Measurements from ENCODE around the gene DEK. TPM values are rescaled to one million over a fixed set of nuclear protein-coding genes. Genes with fewer than 3 reads are reported as not detected.
A peak's percentile ranks its signal among the peaks of the same experiment; 100 is the strongest.

The DEK gene
- total and polyA plus RNA-seq, 2 of the 13 experiments (the other 11 are each of a cell fraction or from before 2014, with no cell fraction given) = 53.2 to 276 TPM

DNA sequence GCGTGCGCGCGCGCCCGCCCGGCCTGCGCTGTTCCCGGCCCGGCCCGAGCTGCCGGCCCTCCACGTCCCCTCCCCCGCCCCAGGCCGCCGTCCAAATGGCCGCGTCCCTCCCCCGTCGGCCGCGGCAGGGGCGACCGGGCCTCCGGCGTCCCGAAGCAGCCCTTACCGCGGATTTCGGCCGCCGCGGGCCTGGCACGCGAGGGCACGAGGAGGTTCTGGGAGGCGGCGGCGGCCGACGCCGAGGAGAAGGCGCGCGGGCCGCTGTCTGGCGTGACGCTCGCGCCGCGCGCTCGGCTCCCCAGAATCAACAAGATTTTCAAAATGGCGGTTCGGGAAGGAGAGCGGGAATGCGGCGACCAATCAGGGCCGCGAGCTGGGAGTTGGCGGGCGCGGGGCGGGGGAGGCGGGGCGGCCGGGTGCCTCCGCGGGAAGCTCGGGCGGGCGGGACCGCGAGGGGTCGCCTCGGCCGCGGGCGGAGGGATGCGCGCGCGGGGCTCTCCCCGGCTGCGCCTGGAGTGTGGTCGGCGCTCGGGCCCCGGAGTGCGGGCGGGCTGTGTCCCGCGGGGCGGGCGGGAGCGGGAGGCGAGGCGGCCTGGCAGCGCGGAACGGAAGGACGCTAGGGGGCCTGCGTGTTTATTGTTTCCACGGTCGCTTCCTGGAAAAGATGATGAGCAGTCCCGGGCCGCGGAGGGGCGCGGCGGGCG is at the start of gene DEK (continued):
- TF ChIP-seq, protein P1, sequence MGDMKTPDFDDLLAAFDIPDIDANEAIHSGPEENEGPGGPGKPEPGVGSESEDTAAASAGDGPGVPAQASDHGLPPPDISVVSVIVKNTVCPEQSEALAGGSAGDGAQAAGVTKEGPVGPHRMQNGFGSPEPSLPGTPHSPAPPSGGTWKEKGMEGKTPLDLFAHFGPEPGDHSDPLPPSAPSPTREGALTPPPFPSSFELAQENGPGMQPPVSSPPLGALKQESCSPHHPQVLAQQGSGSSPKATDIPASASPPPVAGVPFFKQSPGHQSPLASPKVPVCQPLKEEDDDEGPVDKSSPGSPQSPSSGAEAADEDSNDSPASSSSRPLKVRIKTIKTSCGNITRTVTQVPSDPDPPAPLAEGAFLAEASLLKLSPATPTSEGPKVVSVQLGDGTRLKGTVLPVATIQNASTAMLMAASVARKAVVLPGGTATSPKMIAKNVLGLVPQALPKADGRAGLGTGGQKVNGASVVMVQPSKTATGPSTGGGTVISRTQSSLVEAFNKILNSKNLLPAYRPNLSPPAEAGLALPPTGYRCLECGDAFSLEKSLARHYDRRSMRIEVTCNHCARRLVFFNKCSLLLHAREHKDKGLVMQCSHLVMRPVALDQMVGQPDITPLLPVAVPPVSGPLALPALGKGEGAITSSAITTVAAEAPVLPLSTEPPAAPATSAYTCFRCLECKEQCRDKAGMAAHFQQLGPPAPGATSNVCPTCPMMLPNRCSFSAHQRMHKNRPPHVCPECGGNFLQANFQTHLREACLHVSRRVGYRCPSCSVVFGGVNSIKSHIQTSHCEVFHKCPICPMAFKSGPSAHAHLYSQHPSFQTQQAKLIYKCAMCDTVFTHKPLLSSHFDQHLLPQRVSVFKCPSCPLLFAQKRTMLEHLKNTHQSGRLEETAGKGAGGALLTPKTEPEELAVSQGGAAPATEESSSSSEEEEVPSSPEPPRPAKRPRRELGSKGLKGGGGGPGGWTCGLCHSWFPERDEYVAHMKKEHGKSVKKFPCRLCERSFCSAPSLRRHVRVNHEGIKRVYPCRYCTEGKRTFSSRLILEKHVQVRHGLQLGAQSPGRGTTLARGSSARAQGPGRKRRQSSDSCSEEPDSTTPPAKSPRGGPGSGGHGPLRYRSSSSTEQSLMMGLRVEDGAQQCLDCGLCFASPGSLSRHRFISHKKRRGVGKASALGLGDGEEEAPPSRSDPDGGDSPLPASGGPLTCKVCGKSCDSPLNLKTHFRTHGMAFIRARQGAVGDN (CRISPR knock-in tag; IDR thresholded peaks at IDR 0.05) = peak; percentile 92
- 0 out of 2 replicates have a peak, but pooled peaks have one; percentile 16 for TF ChIP-seq GABPA (IDR thresholded peaks at IDR 0.05; ENCODE audit: low read depth, low read length)
- TF ChIP-seq GABPA (CRISPR knock-in tag; IDR thresholded peaks at IDR 0.05; ENCODE audit: low read depth) = 0 out of 2 replicates have a peak, but pooled peaks have one; percentile 33
- TF ChIP-seq, protein P2, sequence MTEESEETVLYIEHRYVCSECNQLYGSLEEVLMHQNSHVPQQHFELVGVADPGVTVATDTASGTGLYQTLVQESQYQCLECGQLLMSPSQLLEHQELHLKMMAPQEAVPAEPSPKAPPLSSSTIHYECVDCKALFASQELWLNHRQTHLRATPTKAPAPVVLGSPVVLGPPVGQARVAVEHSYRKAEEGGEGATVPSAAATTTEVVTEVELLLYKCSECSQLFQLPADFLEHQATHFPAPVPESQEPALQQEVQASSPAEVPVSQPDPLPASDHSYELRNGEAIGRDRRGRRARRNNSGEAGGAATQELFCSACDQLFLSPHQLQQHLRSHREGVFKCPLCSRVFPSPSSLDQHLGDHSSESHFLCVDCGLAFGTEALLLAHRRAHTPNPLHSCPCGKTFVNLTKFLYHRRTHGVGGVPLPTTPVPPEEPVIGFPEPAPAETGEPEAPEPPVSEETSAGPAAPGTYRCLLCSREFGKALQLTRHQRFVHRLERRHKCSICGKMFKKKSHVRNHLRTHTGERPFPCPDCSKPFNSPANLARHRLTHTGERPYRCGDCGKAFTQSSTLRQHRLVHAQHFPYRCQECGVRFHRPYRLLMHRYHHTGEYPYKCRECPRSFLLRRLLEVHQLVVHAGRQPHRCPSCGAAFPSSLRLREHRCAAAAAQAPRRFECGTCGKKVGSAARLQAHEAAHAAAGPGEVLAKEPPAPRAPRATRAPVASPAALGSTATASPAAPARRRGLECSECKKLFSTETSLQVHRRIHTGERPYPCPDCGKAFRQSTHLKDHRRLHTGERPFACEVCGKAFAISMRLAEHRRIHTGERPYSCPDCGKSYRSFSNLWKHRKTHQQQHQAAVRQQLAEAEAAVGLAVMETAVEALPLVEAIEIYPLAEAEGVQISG (CRISPR knock-in tag; IDR thresholded peaks at IDR 0.05) = no peak; the same call in 1 of the 2 replicates
- TF ChIP-seq, protein P3, sequence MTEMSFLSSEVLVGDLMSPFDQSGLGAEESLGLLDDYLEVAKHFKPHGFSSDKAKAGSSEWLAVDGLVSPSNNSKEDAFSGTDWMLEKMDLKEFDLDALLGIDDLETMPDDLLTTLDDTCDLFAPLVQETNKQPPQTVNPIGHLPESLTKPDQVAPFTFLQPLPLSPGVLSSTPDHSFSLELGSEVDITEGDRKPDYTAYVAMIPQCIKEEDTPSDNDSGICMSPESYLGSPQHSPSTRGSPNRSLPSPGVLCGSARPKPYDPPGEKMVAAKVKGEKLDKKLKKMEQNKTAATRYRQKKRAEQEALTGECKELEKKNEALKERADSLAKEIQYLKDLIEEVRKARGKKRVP (CRISPR knock-in tag; IDR thresholded peaks at IDR 0.05) = no peak
- TF ChIP-seq MBD4 (IDR thresholded peaks at IDR 0.05; ENCODE audit: borderline replicate concordance, low read length) = no peak
- TF ChIP-seq SMAD3 (CRISPR knock-in tag; IDR thresholded peaks at IDR 0.05) = no peak; the same call in 1 of the 2 replicates
- no peak for TF ChIP-seq ZNF143 (CRISPR knock-in tag; IDR thresholded peaks at IDR 0.05)
- TF ChIP-seq HNRNPK (IDR thresholded peaks at IDR 0.05; ENCODE audit: low read depth, low read length, poor library complexity, severe bottlenecking) = peak; percentile 52
- TF ChIP-seq, protein P4, sequence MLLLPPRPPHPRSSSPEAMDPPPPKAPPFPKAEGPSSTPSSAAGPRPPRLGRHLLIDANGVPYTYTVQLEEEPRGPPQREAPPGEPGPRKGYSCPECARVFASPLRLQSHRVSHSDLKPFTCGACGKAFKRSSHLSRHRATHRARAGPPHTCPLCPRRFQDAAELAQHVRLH (CRISPR knock-in tag; IDR thresholded peaks at IDR 0.05; ENCODE audit: borderline replicate concordance, low read depth) = no peak
- 0 out of 2 replicates have a peak, but pooled peaks have one; percentile 19 for TF ChIP-seq NCOA2 (CRISPR knock-in tag; IDR thresholded peaks at IDR 0.05)
- TF ChIP-seq, protein P5, sequence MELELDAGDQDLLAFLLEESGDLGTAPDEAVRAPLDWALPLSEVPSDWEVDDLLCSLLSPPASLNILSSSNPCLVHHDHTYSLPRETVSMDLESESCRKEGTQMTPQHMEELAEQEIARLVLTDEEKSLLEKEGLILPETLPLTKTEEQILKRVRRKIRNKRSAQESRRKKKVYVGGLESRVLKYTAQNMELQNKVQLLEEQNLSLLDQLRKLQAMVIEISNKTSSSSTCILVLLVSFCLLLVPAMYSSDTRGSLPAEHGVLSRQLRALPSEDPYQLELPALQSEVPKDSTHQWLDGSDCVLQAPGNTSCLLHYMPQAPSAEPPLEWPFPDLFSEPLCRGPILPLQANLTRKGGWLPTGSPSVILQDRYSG (CRISPR knock-in tag; IDR thresholded peaks at IDR 0.05) = no peak
- no peak for TF ChIP-seq NFKB2 (CRISPR knock-in tag; IDR thresholded peaks at IDR 0.05; ENCODE audit: borderline replicate concordance)
- no peak for TF ChIP-seq GTF3A (CRISPR knock-in tag; conservative IDR thresholded peaks at IDR 0.05)
- TF ChIP-seq NFYB (CRISPR knock-in tag; IDR thresholded peaks at IDR 0.05) = peak; percentile 79
- TF ChIP-seq ZNF224 (CRISPR knock-in tag; IDR thresholded peaks at IDR 0.05) = no peak
- TF ChIP-seq HMGA1 (CRISPR knock-in tag; conservative IDR thresholded peaks at IDR 0.05) = no peak
- TF ChIP-seq RFX3 (CRISPR knock-in tag; IDR thresholded peaks at IDR 0.05) = no peak
- TF ChIP-seq ZFP62 (CRISPR knock-in tag; IDR thresholded peaks at IDR 0.05) = no peak
- TF ChIP-seq ZNF670 (CRISPR knock-in tag; IDR thresholded peaks at IDR 0.05; ENCODE audit: borderline replicate concordance) = no peak
- TF ChIP-seq CCDC6 (CRISPR knock-in tag; IDR thresholded peaks at IDR 0.05) = peak; percentile 83; the same call in 1 of the 2 replicates
- TF ChIP-seq SYNCRIP (IDR thresholded peaks at IDR 0.05; ENCODE audit: insufficient read depth, low read depth, low read length) = no peak
